Measurements from ENCODE around the gene IGSF9B. TPM values are rescaled to one million over a fixed set of nuclear protein-coding genes. Genes with fewer than 3 reads are reported as not detected.

IGSF9B gene
- total RNA-seq, 1 experiment from 2014 or later = 0.43 TPM

DNA sequence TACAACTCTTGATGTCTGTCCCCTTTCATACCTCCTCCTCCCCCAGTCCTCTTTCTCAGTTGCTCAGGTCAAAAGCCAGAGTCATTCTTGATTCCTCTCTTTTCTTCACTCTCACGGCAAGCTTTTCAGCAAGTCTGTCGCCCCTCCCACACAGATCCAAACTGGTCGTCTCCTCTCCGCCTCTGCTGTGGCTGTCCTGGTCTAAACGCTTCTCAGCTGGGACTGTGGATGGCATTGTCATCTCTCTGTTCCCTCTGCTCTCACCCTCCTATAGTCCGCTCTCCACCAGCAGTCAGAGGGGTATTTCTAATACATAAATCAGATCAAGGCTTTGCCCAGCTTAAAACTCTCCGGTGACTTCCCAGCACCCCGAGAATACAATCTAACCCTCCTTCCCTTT is 64.6 kb downstream of the IGSF9B start:
- no peak for DNase-seq
- no peaks in the 10 kb centered on the region for H3K36me3 ChIP-seq
- no peaks in the 10 kb centered on the region for H3K9me3 ChIP-seq
- H3K4me3 ChIP-seq = no peak overlapping the region
- 0 out of 2 replicates have a peak, but pooled peaks cover 4% of the 10 kb centered on the region for H3K27me3 ChIP-seq

DNA sequence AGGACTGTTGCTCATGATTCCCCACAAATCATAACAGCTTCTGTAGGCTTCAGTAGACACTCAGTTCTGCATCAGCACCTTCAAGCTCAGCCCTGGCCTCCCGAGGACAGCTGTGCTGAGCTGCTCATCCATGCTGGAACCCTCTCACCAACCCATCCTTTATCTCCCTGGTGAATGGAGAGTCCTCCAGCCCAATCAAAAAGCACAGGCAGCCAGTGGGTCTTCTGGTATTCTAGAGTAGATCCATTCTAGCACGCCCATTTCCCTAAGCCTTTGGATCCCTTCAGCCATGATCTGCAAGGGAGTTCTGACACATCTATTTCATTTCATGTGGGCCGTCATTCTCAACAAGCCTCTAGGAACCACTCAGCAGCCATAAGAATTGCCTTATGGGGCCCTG is 66.9 kb downstream of the IGSF9B start:
- Histone ChIP-seq H3K4me3 (no peak overlapping the region), H3K27me3 (0 out of 2 replicates have a peak, but pooled peaks cover 4% of the 10 kb centered on the region), H3K9me3 (no peaks in the 10 kb centered on the region), H3K36me3 (no peaks in the 10 kb centered on the region)
- no peak for DNase-seq

DNA sequence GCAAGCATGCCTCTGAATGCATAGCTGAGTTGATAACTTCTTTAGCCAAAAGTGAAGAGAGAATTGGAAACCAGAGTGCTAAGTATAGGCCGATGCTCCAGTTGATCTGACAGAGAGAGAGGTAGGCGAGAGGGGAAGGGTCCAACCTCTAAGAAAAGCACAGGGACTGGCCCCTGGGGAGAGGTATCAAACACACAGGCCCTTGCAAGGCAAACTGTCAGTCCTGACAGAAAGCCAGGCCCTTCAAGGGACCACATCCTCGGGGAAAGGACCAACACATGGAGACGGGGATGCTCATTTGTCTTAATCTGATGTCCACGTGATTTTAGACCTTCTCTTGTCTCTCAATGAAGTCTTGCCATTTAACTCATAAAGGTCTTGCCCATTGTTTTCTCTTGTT is 67.6 kb downstream of the IGSF9B start:
- no peak overlapping the region for H3K4me3 ChIP-seq
- 0 out of 2 replicates have a peak, but pooled peaks cover 4% of the 10 kb centered on the region for H3K27me3 ChIP-seq
- no peaks in the 10 kb centered on the region for H3K9me3 ChIP-seq
- H3K36me3 ChIP-seq = no peaks in the 10 kb centered on the region
- DNase-seq = no peak

GRCh38 chr11:133887692-133888332 is 69.0 kb downstream of the IGSF9B start:
- Histone ChIP-seq H3K36me3 (no peaks in the 10 kb centered on the region), H3K9me3 (no peaks in the 10 kb centered on the region), H3K4me3 (no peak overlapping the region), H3K27me3 (0 out of 2 replicates have a peak, but pooled peaks cover 4% of the 10 kb centered on the region)
- no peak for DNase-seq

DNA sequence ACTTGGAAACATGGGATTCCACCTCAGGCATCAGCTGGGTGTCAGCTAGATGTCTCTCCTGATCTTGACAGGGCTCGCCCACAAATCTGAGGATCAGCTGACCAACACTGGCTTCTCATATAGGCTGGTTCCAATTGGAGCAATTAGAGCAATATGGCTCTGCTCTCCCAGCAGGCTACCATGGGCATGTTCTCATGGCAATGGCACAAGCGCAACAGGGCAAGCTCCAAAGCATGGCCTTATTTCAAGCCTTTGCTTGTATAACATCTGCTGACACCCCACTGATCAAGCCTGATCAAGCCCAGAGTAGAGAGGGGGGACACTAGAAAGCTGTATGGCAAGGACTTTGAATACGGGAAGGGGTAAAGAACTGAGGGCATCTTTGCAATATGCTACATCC is 70.7 kb downstream of the IGSF9B start:
- no peak overlapping the region for H3K4me3 ChIP-seq
- H3K9me3 ChIP-seq = peaks cover 2% of the 10 kb centered on the region; the same call in 1 of the 2 replicates
- no peak for DNase-seq
- H3K36me3 ChIP-seq = no peaks in the 10 kb centered on the region
- 0 out of 2 replicates have a peak, but pooled peaks cover 4% of the 10 kb centered on the region for H3K27me3 ChIP-seq

GRCh38 chr11:133872160-133872559 is 84.6 kb downstream of the IGSF9B start:
- no peaks in the 10 kb centered on the region for H3K36me3 ChIP-seq
- H3K27me3 ChIP-seq = no peaks in the 10 kb centered on the region
- no peaks in the 10 kb centered on the region for H3K9me3 ChIP-seq
- DNase-seq = no peak
- H3K4me3 ChIP-seq = no peak overlapping the region

DNA sequence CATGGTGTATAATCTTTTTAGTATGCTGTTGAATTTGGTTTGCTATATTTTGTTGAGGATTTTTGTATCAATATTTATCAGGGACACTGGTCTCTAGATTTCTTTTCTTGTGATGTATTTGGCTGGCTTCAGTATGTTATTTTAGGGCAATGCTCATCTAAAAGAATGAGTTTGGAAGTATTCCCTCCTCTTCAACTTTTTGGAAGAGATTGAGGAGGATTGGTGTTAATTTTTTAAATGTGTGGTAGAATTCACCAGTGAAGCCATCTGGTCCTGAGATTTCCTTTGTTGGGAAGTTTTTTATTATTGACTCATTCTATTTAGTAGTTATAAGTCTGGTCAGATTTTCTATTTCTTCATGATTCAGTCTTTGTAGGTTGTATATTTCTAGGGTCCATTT is 89.3 kb downstream of the IGSF9B start:
- DNase-seq = no peak
- Histone ChIP-seq H3K9me3 (no peaks in the 10 kb centered on the region), H3K27me3 (no peaks in the 10 kb centered on the region), H3K36me3 (no peaks in the 10 kb centered on the region), H3K4me3 (no peak overlapping the region)

DNA sequence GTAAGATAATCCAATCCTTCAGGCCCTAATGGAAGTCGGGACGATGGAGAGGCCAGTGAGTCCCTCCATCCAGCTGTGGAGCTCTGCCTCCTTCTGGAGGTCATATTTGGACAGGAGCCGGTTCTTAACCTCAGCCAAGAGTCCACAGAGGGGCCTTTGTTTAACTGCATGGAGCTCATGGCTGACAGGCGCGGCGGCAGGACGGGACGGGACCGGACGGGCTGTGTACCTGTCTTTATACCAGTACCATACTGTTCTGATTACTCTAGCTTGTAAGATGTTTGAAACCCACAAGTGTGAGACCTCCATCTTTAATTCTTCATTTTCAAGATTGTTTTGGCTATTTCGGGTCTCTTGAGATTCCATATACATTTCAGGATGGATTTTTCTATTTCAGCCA is 91.3 kb downstream of the IGSF9B start:
- Histone ChIP-seq H3K4me3 (no peak overlapping the region), H3K9me3 (no peaks in the 10 kb centered on the region), H3K36me3 (no peaks in the 10 kb centered on the region), H3K27me3 (peaks cover 10% of the 10 kb centered on the region; the same call in 1 of the 2 replicates)
- DNase-seq = no peak

- no peaks in the 10 kb centered on the region for H3K9me3 ChIP-seq
- peaks cover 13% of the 10 kb centered on the region; the same call in 1 of the 2 replicates for H3K27me3 ChIP-seq
- no peaks in the 10 kb centered on the region for H3K36me3 ChIP-seq
- DNase-seq = no peak
- H3K4me3 ChIP-seq = no peak overlapping the region
Observed at GRCh38 chr11:133864756-133865155, 92.0 kb downstream of the IGSF9B start.

DNA sequence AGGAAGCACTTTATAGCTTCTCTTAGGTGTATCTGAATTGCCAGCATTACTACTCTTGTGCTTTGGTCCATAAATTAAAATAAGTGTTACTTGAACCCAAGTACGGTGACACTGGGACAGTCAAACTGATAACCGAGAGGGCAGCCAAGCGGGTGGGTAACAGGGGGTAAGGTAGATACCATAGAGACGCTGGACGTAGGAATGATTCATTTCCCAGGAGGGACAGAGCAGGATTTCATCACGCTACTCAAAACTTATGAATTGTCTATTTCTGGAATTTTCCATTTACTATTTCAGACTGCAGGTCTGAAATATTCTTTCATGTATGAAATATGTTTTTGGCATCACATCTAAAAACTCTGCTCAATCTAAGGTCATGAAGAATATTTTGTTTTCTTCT is 96.6 kb downstream of the IGSF9B start:
- Histone ChIP-seq H3K4me3 (no peak overlapping the region), H3K36me3 (no peaks in the 10 kb centered on the region), H3K9me3 (no peaks in the 10 kb centered on the region), H3K27me3 (peaks cover 19% of the 10 kb centered on the region; the same call in 1 of the 2 replicates)
- DNase-seq = no peak

Other genes with a start within 250 kb of the IGSF9B start
- not detected in 2 replicates for gene SPATA19, start 111.5 kb downstream of the IGSF9B start, total RNA-seq (2014; rRNA removed; shearing (Covaris generic); ENCODE audit: low replicate concordance)
- gene JAM3, start 112.1 kb upstream of the IGSF9B start, total RNA-seq (2014; rRNA removed; shearing (Covaris generic); ENCODE audit: low replicate concordance) = 5.7 and 5.8 TPM in 2 replicates

Data from MG63 (cell line).